GM19025 (cell line): ENCODE data around the gene FMO5.

Experiments used
- ATAC-seq: cut with Tn5 transposase; IDR thresholded peaks from one replicate; pipeline ENCODE4 v1.9.1; 2021; ENCODE audit warnings: mild to moderate bottlenecking, low read depth, moderate library complexity; ENCODE audit not compliant: unreplicated experiment

FMO5 gene

DNA sequence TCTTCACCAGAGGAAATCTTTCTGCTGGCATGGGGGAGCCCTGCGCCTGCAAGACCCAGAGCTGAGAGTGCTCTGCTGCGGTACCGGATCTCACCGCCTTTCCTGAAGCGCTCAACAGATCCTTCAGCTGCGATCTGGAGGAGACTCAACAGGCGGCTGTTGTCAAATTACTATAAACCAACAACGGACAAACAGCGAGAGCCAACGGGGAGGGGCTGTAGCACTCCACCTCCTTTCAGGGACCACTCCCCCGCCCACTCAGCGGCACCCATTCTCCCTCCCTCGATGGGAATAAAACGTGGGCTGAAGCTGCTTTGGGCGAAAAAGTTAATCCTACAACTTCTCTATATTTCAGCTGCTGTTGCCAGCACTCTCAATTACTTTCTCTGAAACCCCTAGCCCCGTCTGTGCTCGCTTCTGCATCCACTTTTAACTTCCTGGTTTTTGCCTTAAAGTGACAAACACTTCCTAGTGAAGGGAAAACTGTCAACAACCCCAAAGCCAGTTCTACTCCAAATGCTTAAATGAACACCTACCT, at the start of gene FMO5:
FMO5 (minus strand) TSS at position 147 of the 538 bp plus-strand sequence. CDS start 310 bp downstream, outside the sequence.
- ATAC-seq = peak; percentile 57

DNA sequence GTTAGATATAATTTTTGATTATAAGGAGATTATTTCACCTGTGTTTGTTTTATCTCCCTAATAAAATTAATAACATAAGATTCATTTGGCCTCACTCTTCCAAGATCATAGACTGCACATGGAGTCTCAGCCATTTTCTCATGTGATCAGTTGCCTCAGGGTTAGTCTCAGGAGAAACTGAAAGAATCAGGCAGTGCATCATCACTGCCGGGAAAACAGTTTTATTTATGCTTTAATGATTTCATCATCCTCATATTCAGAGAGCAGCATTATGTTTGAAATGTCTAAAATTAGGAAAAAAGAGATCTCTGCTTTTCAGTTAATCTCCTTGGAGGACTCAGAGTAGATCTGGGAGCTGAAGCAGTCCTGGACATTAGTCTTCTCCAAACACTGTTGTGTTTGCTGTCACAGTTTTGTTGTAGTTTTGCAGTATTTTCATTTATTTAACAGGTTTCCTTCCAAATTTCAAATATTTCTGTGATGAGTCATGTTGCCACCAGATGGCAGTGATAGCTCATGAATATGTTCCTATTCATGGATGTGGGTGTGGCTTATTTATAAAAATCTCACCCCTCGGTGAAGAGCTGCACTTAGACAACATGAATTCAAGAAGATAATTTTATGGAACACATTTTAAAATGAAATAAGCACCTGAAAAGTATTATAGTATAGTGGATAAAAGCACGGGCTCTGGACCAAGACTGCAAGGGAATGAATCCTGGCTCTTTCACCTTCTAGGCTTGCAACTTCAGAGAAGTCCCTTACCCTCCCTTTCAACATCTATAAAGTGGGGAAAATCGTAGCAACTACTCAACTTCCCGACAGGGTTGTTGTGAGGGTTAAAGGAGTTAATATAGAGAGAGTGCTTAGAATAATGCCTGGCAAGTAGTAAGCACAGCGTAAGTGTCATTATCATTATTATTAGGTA, 48.5 kb upstream of the FMO5 start:
- no peak for ATAC-seq

DNA sequence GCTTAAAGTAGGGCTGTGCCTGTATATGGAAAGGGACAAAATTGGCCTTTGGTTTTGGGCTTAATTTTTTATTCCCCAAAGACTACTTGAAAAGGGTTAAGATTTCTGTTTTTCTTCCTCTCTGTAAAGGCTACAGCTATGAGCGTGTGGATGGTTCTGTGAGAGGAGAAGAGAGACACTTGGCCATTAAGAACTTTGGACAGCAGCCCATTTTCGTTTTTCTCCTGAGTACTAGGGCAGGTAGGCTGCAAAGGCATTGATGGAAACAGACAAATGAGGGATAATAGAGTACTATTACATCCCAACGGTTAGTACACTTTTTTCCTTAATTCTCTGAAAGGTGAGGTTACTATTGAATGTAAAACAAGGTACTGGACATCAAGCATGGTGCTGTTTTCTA, 46.9 kb upstream of the FMO5 start:
- ATAC-seq = no peak

DNA sequence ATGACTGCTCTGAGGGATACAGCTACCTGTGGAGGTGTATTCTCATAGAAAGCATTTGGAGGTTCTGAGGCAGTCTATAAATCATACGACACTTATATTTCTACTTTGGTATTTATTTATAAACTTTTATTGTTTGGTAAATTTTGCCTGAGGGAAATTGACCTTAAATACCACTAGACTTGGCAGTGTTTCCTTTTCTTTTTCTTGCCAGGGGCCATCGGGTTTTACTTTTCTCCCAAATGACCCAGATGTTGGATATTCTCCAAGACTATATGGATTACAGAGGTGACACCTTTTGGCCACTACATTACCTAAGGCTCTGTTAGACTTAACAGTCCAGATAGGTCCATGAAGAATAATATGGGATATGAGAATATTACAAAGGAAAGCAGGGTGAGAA, 45.6 kb upstream of the FMO5 start:
- no peak for ATAC-seq

- ATAC-seq = no peak
These were observed 42.6 kb upstream of the FMO5 start for GRCh38 chr1:147267711-147268110.

- ATAC-seq = no peak
These were observed 41.2 kb upstream of the FMO5 start for GRCh38 chr1:147266381-147266780.

DNA sequence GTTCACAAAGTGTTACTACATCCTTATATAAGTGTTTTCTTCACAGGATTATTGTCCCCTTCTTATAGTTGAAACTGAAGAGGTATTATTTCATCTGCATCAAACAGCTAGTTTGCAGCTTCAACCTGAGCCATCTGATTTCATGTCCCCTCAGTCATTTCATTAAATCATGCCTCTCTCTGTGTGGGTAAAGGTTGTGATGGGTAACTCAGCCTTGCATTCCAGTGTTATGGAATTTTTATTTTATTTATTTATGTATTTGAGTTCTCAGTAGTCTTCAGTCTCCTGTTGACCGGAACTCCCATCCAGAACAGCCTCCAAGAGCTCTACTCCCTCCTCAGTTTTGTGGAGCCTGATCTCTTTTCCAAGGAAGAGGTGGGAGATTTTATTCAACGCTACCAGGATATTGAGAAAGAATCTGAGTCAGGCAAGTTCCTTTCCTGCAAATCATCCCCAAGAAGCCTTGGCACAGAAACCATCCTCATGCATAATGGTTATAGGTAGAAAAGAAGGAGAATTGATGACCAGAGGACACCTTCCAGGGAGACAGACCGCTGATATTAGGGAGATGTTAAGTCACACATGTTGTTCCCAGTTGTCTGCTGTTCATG, 39.1 kb upstream of the FMO5 start:
- ATAC-seq = no peak

DNA sequence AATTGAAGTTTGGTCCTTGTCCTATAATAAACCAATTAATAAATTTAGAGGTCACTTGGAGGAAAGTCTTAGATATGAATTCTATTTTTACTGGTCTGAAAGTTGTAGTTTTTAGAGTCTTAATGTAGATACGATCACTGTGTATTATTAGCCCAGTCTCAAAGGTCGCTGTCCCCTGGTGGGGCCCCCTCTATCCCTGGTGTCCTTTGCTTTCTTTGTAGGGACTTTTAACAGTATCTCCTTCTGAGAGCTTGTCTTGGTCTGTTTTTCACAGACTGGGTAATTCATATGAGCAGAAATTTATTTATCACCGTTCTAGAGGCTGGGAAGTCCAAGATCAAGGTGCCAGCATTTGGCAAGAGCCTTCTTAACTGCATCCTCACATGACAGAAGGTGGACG, 35.8 kb upstream of the FMO5 start:
- no peak for ATAC-seq

DNA sequence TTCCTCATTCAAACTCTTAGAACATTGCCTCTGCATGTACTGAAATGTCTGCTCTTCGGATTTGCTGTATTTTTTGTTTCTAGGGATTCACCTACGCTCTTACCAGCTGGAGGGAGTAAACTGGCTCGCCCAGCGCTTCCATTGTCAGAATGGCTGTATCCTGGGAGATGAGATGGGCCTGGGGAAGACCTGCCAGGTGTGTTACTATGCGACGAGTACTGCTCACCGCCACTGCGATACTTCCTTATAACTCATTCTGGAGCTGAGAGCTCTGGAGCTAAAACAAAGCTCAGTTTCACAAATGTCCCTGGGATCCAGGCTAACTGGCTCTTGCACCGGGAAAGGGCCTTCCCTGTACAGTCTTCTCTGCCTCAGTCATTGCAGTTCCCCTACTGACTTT, 27.4 kb upstream of the FMO5 start:
- no peak for ATAC-seq

- no peak for ATAC-seq
These were observed 22.6 kb upstream of the FMO5 start for GRCh38 chr1:147247656-147248238.

- no peak for ATAC-seq
These were observed 21.9 kb upstream of the FMO5 start for GRCh38 chr1:147246910-147247655.

DNA sequence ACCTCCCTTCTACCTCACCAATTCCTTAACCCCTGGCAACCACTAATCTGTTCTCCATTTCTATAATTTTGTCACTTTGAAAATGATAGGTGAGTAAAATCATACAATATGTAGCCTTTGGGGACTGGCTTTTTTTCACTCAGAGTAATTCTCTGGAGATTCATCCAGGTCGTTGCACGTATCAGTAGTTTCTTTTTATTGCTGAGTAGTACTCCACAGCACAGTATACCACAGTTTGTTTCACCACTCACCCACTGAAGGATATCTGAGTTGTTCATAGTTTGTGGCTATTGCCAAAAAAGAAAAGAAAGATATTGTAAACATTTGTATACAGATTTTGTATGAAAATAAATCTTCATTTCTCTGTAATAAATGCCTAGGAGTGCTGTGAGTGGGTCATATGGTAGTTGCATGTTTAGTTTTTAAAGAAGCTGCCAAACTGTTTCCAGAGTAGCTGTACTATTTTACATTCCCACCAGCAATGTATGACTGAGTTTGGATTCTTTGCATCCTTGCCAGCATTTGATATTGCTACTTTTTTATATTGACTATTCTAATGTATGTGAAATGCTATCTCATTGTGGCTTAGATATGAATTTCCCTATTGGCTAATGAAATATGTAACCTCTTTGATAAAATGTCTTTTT, 21.0 kb upstream of the FMO5 start:
- no peak for ATAC-seq

DNA sequence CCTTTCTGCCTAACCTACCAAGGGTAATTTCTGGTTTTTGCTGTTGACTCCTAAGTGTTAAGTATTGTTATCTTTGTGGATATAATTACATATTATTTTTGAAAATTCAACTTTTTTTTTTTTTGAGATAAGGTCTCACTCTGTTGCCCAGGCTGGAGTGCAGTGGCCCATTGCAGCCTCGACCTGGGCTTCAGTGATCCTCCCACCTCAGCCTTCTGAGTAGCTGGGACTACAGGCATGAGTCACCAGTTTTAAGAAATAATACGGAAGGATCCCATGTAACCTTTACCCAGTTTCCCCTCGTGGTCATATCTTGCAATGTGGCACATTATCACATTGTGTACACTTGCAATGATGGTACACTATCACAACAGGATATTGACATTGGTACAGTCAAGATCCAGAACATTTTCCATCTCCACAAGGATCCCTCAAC, 20.5 kb upstream of the FMO5 start:
- no peak for ATAC-seq

GRCh38 chr1:147245129-147245528, 20.0 kb upstream of the FMO5 start:
- no peak for ATAC-seq

DNA sequence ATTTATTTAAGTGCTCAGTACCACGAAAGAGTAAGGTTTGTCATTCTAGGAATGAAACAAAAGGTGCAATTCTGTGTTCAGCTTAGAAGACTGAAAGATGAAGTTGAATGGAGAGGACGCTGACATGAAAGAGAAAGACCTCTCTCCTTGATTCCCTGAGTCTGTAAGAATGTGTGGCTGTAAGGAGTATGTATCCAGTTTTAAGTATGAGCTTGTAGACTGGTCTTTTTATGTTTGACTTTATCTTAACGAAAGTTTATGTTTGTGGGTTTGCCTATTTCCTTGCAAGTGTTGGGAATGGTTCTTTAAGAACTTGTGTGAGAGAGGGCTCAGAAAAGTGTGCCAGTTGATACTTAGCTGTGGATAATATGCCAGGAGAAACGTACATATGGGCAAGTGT, 18.7 kb upstream of the FMO5 start:
- ATAC-seq = no peak

GRCh38 chr1:147243228-147243685, 18.1 kb upstream of the FMO5 start:
- ATAC-seq = peak; percentile 3

- ATAC-seq = peak; percentile 84
These were observed 17.5 kb upstream of the FMO5 start, which contains the start of gene CHD1L for GRCh38 chr1:147242449-147243227. Gene CHD1L (plus strand): TSS chr1:147242684. CDS start chr1:147242704, 20 bp downstream.

- no peak for ATAC-seq
These were observed 16.9 kb upstream of the FMO5 start for GRCh38 chr1:147241934-147242448.
